IPS-18c (cell line): Measurements from ENCODE around the gene NLK.
"Not testable (repeated sequence)": the region's sequence is repeated elsewhere in the genome, so short reads cannot be mapped to it uniquely, and the experiment has no call there.

Source experiments
- H3K4me3 ChIP-seq: 2 replicates; pipeline ENCODE4 v1.7.0; 2013; ENCODE audit warnings: low read depth, mild to moderate bottlenecking, low read length, moderate library complexity; ENCODE audit not compliant: insufficient read depth
- H3K9me3 ChIP-seq: one replicate; pipeline ENCODE4 v1.6.1; 2013; ENCODE audit warnings: mild to moderate bottlenecking, low read length, moderate library complexity; ENCODE audit not compliant: control insufficient read depth, insufficient read depth

Gene NLK

DNA sequence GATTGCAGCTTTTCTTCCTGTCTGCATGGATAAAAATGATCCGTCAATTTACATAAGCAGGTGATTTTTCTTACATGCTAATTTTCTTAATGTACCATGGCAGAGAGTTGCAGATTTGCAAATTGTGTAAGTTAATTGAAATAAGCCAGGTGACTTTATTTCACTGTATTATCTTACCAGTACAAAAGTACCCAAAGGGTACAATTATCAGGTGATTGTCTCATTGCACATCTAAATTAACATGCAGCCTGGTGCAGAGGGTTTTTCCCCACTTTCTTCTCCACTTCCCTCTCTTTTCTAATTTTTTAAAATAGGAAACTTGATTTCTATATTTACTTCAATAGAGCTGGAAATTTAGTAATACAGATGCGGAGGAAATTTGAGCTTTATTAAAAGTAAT is 11.2 kb downstream of the NLK start:
- no peak overlapping the region for H3K4me3 ChIP-seq
- no peaks in the 10 kb centered on the region for H3K9me3 ChIP-seq

DNA sequence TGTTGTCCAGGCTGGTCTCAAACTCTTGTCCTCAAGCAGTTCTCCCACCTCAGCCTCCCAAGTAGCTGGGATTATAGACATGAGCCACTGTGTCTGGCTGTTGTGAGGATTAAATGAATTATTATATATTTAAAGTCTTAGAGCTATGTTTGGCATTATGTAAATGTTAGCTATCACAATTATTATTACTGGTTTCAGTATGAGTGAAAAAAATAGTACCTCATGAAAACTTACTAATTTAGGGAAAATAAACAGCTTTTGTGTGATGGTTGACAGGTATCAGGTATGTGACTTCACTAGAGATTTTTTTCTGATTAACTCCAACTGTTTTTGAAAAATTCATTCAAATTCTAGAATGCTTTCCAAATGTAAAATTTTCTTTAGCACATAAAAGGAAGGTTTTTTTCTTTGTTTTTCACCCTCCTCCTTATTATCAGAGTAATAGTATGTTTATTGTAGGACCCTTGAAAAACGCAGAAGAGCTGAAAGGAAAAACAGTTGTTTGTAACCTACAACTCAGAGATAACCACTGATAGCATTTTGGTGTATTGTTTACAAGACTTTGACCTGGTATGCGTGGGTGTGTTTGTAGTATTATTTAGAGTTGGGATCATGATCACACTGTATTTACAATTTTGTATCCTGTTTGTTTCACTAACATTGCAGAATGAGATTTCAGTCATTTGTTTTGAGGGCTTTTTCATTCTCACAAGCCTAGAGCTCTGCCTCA is 13.2 kb downstream of the NLK start:
- no peaks in the 10 kb centered on the region for H3K9me3 ChIP-seq

DNA sequence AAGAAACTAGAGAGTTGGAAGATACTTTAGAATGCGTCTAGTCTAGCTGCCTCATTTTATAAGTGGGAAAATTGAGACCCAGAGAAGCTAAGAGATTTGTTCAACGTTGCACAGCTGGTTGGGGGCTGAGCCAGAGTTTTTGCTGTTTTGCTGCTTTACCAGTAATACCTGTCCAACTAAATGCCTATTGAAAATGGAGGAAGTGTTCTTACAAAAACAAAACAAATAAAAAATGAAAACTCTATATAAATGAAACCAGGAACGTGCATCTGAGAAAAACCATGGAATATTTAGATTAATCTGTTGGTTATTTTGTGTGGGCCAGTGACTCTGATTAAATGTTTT is 13.8 kb downstream of the NLK start:
- Histone ChIP-seq H3K9me3 (no peaks in the 10 kb centered on the region), H3K4me3 (no peak overlapping the region)

More for the DNA sequence above, 13.2 kb downstream of the NLK start:
- no peak overlapping the region for H3K4me3 ChIP-seq

DNA sequence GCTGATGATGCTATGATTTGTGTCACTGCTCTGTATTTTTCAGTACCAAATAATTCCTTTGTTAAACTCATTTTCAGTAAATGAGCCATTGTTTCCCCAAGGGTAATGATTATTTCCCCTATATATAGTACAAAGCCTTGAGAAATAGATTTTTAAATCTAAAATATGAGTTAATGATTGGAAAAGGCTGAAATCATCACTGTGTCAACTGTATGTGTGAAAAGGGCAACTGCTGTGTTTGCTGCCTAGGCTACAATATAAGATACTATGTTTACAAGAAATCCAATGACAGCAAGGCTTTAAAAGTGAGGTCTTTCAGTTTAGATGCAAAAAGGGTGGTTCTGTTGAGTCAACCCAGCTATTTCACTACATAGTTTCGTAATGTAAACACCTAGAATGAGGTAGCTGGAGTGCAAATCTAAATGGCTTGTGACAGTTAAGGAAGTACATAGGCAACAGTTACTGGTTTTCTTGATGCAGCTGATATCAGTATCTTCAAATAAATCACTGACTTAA is 15.3 kb downstream of the NLK start:
- no peak overlapping the region for H3K4me3 ChIP-seq
- H3K9me3 ChIP-seq = no peaks in the 10 kb centered on the region

DNA sequence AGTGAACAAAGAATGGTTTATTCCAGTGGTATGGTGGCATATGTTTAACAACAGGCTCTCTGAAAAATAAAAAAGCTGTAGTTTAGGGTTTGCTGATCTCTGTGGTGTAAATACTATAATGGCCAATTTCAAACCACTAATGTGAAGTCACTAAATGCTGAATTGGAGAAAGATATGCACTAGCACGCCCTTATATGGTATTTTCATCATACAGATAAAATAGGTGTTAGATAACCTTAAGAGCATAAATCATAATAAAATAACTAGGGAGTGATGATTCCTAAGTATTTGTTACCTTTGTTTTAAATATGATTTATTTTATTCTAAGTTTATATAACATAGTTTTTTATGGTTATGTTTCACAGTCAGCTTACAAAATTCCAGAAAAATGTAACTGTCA is 17.2 kb downstream of the NLK start:
- Histone ChIP-seq H3K4me3 (no peak overlapping the region), H3K9me3 (no peaks in the 10 kb centered on the region)

DNA sequence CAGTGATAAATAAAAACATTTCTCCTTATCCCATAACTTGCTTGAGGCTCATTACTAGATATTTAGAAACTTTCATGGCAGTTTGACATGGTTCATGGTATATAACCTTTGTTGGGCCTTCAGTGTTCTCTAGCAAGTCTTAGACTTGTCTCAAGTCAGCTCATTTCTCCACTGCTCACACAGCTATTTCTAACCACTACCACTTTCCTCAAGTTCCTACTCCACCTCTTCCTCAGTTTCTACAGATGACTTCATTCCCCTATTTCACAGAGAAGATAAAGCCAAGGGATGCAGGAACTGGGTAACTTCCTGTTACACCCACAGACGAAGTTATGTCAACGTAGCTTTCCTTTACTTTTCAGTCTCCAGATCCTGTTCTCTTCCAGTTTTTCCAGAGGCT is 23.2 kb downstream of the NLK start:
- H3K4me3 ChIP-seq = no peak overlapping the region
- no peaks in the 10 kb centered on the region for H3K9me3 ChIP-seq

DNA sequence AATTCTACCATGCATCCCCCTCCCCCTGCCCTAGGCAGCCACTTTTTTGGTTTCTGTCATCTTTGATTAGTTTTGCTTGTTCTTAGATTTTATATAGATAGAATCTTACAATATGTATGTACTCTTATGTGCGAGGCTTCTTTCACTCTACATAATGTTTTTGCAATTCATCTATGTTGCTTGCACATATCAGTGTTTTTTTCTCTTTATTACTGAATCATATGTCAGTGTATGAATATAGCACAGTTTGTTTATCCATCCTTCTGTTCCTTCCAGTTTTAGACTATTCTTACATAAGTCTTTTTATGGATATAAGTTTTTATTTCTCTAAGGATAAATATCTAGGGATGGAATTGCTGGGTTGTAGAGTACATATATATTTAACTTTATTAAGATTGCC is 26.6 kb downstream of the NLK start:
- Histone ChIP-seq H3K4me3 (no peak overlapping the region), H3K9me3 (no peaks in the 10 kb centered on the region)

DNA sequence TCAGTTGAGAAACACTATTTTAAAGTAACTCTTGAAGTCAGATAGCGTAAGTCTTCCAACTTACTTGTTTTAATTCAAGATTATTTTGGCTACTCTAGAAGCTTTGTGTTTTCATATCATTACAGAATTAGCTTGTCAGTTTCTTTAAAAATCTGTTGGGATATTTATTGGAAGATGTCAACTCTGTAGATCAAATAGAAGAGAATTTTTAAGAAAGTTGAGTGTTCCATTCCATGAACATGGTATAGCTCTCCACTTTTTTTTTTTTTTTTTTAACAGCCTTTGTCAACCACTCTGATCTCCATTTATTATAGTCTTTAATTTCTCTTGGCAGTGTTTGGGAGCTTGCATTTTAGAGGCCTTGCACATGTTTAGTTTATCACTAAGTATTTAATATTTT is 28.7 kb downstream of the NLK start:
- no peaks in the 10 kb centered on the region for H3K9me3 ChIP-seq
- H3K4me3 ChIP-seq = no peak overlapping the region

DNA sequence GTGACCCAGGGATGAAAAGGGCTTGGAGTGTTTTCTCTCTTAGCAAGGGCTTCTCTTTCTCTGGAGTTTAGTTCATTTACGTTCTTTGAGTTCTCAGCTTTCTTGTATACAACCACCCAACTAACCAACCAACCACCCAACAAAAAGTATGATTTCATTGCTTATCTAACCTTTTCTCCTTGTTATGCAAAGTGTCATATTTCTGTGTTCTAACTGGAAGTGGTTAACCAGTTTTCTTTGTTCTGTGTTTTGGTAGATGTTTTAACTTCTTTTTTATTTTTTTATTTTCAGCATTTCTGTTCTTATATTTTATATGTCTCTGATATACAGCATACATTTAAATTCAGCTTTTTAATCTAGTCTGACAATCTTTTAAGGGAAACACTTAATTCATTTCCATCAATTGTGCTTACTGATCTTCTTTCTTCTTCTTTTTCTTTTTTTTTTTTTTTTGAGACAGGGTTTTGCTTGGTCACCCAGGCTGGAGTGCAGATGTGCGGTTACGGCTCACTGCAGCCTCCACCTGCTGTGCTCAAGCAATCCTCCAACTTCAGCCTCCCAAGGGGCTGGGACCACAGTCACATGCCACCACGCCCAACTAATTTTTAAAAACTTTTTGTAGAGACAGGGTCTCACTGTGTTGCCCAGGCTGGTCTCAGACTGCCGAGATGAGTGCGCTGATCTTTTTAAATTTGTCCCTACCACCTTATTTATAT is 29.6 kb downstream of the NLK start:
- no peak overlapping the region for H3K4me3 ChIP-seq

DNA sequence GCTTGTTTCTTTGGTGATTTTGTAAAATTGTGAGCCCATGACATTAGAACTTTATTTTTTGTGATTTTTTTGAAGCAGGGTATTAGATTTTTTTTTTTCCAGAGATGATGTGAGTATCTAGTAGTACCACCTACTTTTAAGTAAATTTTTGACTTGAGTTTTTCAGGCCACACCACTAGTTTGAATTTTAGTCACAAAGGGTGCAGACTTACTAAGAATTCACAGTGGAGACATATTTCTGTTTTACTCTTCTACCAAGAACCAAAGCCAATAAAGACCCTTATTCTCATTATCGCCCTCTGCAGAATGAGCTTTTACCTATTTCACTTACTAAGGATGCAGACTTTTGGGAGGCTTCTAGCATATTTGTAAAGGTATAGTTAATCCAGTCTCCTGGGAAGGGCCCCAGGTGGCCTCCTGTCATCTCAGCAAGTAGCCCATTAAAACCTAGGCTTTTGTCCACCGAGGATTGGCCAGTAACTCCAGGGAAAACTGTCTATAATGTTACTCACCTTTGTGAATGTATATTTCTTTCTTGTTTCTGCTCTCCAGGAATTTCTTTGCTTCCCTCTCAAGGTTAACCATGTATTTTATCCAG is 30.6 kb downstream of the NLK start:
- H3K4me3 ChIP-seq = no peak overlapping the region
- no peaks in the 10 kb centered on the region for H3K9me3 ChIP-seq

More for the DNA sequence above, 29.6 kb downstream of the NLK start:
- H3K9me3 ChIP-seq = no peaks in the 10 kb centered on the region

DNA sequence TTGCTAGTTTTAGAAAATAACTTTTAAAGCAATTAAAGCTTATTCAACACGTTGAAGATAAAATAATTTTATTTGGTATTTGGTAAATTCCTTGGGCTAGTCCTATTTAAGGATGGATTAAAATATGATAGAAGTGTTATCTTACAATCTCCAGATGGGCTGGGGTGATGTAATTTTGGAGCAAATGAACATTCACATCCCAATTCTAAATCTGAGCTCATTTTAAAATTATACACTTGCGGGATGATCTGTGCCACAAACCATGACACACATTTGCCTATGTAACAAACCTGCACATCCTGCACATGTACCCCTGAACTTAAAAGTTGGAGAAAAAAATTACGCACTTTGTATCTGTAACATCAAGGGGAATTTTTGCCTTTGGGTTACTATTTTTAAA is 31.5 kb downstream of the NLK start:
- Histone ChIP-seq H3K9me3 (no peaks in the 10 kb centered on the region), H3K4me3 (no peak overlapping the region)

DNA sequence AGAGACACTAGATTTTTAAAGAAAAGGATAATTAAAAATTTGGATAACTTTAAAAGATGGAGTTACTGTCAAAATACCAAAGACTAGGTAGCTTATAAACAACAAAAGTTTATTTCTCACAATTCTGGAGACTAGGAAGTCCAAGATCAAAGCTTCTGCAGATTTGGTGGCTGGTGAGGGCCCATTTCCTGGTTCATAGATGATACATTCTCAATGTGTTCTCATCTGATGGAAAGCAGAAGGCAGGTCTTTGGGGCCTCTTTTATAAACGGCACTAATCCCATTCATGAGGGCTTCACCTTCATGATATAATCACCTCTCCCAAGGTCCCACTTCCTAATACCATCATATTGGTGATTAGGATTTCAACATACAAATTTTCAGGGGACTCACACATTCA is 33.7 kb downstream of the NLK start:
- no peaks in the 10 kb centered on the region for H3K9me3 ChIP-seq
- no peak overlapping the region for H3K4me3 ChIP-seq

DNA sequence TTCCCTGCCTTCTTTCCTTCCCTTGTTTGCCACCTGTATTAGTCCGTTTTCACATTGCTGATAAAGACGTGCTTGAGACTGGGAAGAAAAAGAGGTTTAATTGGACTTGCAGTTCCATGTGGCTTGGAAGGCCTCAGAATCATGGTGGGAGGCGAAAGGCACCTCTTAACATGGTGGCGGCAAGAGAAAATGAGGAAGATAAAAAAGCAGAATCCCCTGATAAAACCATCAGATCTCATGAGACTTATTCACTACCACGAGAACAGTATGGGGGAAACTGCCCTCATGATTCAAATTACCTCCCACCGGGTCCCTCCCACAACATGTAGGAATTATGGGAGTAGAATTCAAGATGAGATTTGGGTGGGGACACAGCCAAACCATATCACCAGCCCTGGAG is 34.7 kb downstream of the NLK start:
- not testable (repeated sequence) for H3K9me3 ChIP-seq

DNA sequence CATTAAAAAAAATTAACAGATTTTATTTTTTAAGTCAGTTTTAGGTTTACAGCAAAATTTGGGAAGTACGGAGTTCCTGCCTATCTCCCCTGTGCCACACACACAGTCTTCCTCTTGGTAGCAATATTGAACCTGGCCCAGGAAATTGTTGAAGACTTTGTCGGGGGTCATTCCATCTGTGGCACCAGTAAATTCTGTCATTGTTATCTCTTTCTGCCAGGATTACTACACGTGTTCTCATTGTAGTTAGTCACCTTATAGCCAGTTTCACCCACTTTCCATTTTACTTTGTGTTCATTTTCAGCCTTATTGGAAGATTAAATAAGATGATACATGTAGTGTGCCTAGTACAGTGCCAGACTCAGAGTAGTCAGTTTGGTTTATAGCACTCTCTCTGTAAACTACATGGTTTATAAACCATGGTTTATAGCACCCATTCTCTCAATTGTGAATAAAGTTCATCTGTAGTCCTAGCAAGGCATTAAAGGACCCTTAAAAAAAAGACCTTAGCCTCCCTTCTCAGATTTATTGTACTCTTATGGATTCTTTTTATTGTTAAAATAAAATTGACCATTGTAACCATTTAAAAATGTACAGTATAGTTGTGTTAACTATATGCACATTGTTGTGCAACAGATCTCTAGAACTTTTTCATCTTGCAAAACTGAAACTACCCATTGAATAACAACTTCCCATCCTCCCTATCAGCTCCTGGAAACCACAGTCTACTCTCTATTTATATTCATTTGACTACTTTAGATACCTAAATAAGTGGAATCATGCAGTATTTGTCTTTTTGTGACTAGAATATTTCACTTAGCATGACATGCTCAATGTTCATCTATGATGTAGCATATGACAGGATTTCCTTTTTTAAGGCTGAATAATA is 36.1 kb downstream of the NLK start:
- Histone ChIP-seq H3K4me3 (no peak overlapping the region), H3K9me3 (no peaks in the 10 kb centered on the region)

More for the DNA sequence above, 34.7 kb downstream of the NLK start:
- not testable (repeated sequence) for H3K4me3 ChIP-seq

DNA sequence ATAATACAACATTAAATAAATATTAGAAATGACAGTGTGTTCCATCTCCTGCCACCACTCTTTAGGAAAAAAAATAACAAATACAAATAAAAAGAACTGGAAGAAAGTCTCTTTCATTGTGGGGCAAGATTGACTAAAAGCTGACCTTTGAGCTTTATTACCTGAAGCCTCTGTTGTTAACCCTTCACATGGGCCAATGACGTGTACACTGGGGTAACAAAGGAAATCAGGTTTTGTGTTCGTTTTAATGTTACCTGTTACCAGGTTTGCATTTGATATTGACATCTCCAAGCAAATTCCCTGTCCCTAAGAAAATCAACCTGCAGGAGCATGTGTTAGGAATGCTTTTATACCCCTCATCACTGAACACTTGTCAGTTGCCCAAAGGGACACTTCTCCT is 39.0 kb downstream of the NLK start:
- Histone ChIP-seq H3K4me3 (no peak overlapping the region), H3K9me3 (no peaks in the 10 kb centered on the region)

DNA sequence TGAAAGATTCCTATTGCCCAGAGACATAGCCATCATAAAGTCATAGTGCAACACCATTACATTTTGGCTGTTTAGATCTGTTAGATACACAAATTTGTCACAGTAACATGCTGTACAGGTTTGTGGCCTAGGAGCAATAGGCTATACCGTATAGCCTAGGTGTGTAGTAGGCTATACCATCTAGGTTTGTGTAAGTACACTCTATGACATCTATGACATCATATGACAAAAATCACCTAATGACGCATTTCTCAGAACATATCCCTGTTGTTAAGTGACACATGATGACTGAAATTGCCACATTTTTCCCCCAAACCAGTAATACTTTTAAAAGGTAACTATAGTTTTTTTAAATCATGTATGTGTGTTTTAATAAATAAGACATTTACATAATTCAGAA is 43.3 kb downstream of the NLK start:
- Histone ChIP-seq H3K9me3 (no peaks in the 10 kb centered on the region), H3K4me3 (no peak overlapping the region)

DNA sequence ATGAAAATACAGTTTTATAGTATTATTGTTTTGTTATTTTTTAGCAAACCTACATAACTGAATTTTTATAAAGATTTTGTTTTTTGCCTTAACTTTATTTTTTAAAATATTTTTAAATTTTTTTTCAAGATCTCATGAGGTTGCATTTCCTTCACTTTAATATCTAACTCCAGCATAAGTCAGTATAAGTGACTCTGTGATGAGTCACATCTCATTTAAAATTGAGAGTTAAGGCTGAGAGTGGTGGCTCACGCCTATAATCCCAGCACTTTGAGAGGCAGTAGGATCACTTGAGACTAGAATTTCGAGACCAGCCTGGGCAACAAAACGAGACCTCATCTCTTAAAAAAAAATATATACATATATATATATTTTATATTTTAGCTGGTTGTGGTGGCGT is 44.0 kb downstream of the NLK start:
- H3K9me3 ChIP-seq = no peaks in the 10 kb centered on the region
- H3K4me3 ChIP-seq = no peak overlapping the region
